HL-60 (cell line): Measurements from ENCODE around the gene RGCC.
"Not testable (repeated sequence)": the region's sequence is repeated elsewhere in the genome, so short reads cannot be mapped to it uniquely, and the experiment has no call there.

Experiments used
- DNase-seq, 2 experiments: peaks; one replicate each; pipeline ENCODE4 v3.0.0-alpha.2; 2010 to 2020; ENCODE audit warnings: low read depth in 1 of 2, low spot score in 1 of 2
- H3K27ac ChIP-seq: fragments of 250-450 bp; sonication (Bioruptor Pico); replicated peaks from 2 replicates; pipeline ENCODE4 v1.5.1; 2020; ENCODE audit warnings: mild to moderate bottlenecking, moderate library complexity
- H3K27me3 ChIP-seq: fragments of 250-450 bp; sonication (Bioruptor Pico); 2 replicates; pipeline ENCODE4 v1.5.1; 2021; ENCODE audit warnings: mild to moderate bottlenecking, moderate library complexity; ENCODE audit not compliant: insufficient read depth, poor library complexity, severe bottlenecking
- H3K4me3 ChIP-seq: replicated peaks from 2 replicates; pipeline ENCODE4 v1.5.1; 2011; ENCODE audit warnings: mild to moderate bottlenecking, control low read depth, low read length; ENCODE audit not compliant: insufficient read depth
- GABPA ChIP-seq: IDR thresholded peaks from 2 replicates; pipeline ENCODE4 v1.6.1; 2012; ENCODE audit warnings: low read depth
- POLR2AphosphoS5 ChIP-seq: IDR thresholded peaks from 2 replicates; pipeline ENCODE4 v1.6.1; 2012; ENCODE audit warnings: low read depth
- SPI1 ChIP-seq: IDR thresholded peaks from 2 replicates; pipeline ENCODE4 v1.6.1; 2012; ENCODE audit warnings: low read depth, mild to moderate bottlenecking, borderline replicate concordance
- TF ChIP-seq, protein P1 (sequence below): IDR thresholded peaks from 2 replicates; pipeline ENCODE4 v1.6.1; 2012; ENCODE audit warnings: low read depth; ENCODE audit not compliant: insufficient replicate concordance
- TF ChIP-seq, protein P2 (sequence below): IDR thresholded peaks from one replicate; pipeline ENCODE4 v1.5.1; 2011; ENCODE audit warnings: low read length, control low read depth, inconsistent platforms; ENCODE audit not compliant: insufficient read depth

Gene RGCC

DNA sequence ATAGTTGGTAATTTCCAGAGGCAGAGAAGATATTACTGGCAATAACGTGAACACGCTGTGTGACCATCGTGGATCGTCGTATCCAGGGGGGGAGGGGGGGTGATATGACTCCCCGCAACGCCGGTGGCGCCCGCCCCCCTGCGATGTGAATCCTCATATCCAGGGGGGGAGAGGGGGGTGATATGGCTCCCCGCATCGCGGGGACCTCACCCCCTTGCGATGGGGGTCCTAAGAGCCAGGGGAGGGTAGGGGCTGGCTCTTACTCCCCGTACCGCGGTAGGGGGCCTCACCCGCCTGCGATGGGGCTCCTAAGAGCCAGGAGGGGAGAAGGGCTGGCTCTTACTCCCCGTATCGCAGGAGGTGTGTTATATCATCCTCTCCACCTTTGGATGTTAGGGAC is 31.3 kb upstream of the RGCC start:
- Histone ChIP-seq H3K27me3 (no peaks in the 10 kb centered on the region), H3K27ac (no peak overlapping the region), H3K4me3 (no peak overlapping the region)
- TF ChIP-seq POLR2AphosphoS5 (no peak), SPI1 (no peak), GABPA (no peak)
- TF ChIP-seq, protein P1, sequence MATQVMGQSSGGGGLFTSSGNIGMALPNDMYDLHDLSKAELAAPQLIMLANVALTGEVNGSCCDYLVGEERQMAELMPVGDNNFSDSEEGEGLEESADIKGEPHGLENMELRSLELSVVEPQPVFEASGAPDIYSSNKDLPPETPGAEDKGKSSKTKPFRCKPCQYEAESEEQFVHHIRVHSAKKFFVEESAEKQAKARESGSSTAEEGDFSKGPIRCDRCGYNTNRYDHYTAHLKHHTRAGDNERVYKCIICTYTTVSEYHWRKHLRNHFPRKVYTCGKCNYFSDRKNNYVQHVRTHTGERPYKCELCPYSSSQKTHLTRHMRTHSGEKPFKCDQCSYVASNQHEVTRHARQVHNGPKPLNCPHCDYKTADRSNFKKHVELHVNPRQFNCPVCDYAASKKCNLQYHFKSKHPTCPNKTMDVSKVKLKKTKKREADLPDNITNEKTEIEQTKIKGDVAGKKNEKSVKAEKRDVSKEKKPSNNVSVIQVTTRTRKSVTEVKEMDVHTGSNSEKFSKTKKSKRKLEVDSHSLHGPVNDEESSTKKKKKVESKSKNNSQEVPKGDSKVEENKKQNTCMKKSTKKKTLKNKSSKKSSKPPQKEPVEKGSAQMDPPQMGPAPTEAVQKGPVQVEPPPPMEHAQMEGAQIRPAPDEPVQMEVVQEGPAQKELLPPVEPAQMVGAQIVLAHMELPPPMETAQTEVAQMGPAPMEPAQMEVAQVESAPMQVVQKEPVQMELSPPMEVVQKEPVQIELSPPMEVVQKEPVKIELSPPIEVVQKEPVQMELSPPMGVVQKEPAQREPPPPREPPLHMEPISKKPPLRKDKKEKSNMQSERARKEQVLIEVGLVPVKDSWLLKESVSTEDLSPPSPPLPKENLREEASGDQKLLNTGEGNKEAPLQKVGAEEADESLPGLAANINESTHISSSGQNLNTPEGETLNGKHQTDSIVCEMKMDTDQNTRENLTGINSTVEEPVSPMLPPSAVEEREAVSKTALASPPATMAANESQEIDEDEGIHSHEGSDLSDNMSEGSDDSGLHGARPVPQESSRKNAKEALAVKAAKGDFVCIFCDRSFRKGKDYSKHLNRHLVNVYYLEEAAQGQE, result no peak
- TF ChIP-seq, protein P2, sequence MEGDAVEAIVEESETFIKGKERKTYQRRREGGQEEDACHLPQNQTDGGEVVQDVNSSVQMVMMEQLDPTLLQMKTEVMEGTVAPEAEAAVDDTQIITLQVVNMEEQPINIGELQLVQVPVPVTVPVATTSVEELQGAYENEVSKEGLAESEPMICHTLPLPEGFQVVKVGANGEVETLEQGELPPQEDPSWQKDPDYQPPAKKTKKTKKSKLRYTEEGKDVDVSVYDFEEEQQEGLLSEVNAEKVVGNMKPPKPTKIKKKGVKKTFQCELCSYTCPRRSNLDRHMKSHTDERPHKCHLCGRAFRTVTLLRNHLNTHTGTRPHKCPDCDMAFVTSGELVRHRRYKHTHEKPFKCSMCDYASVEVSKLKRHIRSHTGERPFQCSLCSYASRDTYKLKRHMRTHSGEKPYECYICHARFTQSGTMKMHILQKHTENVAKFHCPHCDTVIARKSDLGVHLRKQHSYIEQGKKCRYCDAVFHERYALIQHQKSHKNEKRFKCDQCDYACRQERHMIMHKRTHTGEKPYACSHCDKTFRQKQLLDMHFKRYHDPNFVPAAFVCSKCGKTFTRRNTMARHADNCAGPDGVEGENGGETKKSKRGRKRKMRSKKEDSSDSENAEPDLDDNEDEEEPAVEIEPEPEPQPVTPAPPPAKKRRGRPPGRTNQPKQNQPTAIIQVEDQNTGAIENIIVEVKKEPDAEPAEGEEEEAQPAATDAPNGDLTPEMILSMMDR, result no peak
- DNase-seq, result no peak

DNA sequence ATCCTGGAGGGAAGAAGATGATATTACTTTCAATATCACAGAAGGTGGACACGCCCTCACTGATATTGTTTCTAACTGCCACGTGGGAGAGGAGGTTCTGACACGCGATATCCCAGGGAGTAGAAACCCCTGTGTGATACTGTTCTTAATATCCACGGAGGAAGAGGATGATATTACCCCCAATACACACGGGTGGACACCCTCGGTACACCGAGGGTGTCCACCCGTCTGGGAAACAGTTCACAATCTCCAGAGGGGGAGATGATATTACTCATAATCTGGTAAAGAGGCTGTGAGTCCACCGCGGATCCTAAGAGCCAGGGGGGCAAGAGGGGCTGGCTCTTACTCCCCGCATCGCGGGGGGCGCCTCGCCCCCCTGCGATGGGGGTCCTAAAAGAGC is 29.7 kb upstream of the RGCC start:
- no peak for TF ChIP-seq GABPA
- no peak for TF ChIP-seq POLR2AphosphoS5
- no peak for TF ChIP-seq SPI1
- TF ChIP-seq, protein P1, result no peak
- TF ChIP-seq, protein P2, result no peak
- Histone ChIP-seq H3K4me3 (no peak overlapping the region), H3K27ac (no peak overlapping the region), H3K27me3 (no peaks in the 10 kb centered on the region)
- no peak for DNase-seq

DNA sequence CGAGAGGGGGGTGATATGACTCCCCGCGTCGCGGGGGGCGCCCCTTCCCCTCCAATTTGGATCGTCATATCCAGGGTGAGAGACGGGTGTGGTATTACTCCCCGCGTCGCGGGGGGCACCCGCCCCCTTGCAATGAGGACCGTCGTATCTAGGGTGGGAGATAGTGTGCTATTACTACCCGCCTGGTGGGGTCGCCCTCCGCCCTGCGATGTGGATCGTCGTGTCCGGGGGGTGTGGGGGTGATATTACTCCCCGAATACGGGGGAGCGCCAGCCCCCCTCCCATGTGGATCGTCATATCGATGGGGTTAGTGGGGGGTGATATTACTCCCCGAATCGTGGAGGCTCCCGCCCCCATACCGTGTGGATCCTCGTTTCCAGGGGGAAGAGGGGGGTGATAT is 29.2 kb upstream of the RGCC start:
- Histone ChIP-seq H3K27ac (no peak overlapping the region), H3K27me3 (no peaks in the 10 kb centered on the region), H3K4me3 (no peak overlapping the region)
- TF ChIP-seq SPI1 (no peak), GABPA (no peak), POLR2AphosphoS5 (no peak)
- TF ChIP-seq, protein P1, result no peak
- TF ChIP-seq, protein P2, result no peak
- DNase-seq, result no peak

DNA sequence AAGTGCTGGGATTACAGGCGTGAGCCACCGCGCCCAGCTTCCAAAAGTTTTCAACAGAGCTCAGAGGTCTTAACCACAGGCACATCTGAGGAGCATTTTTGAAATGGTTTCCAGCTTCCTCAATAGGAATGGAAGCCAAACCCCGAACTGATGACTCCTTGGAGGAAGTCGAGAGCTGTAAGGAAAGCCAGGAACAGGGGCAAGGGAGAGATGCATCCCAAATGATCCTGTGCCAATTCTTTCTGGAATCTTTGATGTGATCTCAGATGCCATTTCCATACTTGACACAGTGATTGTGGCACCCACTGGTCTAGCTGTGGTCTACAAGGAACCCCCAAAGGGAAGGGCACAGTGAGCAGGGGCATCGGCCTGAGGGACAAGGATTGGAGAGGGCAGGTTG is 23.3 kb upstream of the RGCC start:
- not testable (repeated sequence) for H3K27ac ChIP-seq, DNase-seq, H3K4me3 ChIP-seq, H3K27me3 ChIP-seq
